22Rv1 (cell line): Measurements from ENCODE around the gene ABCB10.

ENCODE experiments used
- CTCF ChIP-seq: fragments of 450-650 bp; IDR thresholded peaks from 2 replicates; pipeline ENCODE4 v1.5.1; 2017; ENCODE audit warnings: mild to moderate bottlenecking
- ZFX ChIP-seq: fragments of 450-650 bp; IDR thresholded peaks from 2 replicates; pipeline ENCODE4 v1.6.1; 2017; ENCODE audit warnings: antibody characterized with exemption, borderline replicate concordance

DNA sequence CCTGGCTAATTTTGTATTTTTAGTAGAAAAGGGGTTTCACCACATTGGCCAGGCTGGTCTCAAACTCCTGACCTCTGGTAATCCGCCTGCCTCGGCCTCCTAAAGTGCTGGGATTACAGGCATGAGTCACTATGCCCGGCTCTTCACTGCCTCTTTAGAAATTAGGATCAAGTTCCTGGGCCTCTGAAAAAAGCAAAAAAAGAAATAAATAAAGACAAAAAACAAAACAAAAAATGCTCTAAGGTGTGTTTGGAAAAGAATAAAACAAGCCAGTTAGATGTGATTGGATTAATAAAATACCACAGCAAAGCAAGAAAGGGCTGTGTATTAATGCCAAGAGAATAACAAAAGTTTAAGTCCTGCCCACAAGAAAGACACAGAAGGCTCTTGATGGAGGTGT, 4.2 kb upstream of the ABCB10 start:
- TF ChIP-seq CTCF (no peak), ZFX (no peak)
